HL-60/S4 treated with retinoic acid at 250 ng/mL for 4 days and 3 days (cell line): ENCODE results near the gene GRM2.

Experiments used
- in situ Hi-C: fragments of 300-500 bp; cut with MboI; formaldehyde crosslinking; loops from 2 replicates; pipeline ENCODE4 v1.7.0; 2022; ENCODE audit warnings: low sequenced_read_pairs

The GRM2 gene

GRCh38 chr3:51703761-51704510 is 2.9 kb upstream of the GRM2 start:
- in situ Hi-C loops: no loop called here

- in situ Hi-C loops: no loop called here
Observed at GRCh38 chr3:51704511-51704950, 2.3 kb upstream of the GRM2 start.

GRCh38 chr3:51705276-51706020 is 1.4 kb upstream of the GRM2 start:
- in situ Hi-C loops: no loop called here

- in situ Hi-C loops: no loop called here
Observed at GRCh38 chr3:51706021-51706485, 815 bp upstream of the GRM2 start.

- in situ Hi-C loops: no loop called here
Observed at GRCh38 chr3:51708216-51708845, 1.5 kb downstream of the GRM2 start.

- in situ Hi-C loops: no loop called here
Observed at GRCh38 chr3:51709004-51709420, 2.1 kb downstream of the GRM2 start.

- in situ Hi-C loops: no loop called here
Observed at GRCh38 chr3:51709675-51710074, 2.8 kb downstream of the GRM2 start.

- in situ Hi-C loops: no loop called here
Observed at GRCh38 chr3:51710631-51711351, 3.9 kb downstream of the GRM2 start.

- in situ Hi-C loops: no loop called here
Observed at GRCh38 chr3:51711352-51712037, 4.6 kb downstream of the GRM2 start.

- in situ Hi-C loops: no loop called here
Observed at GRCh38 chr3:51712038-51712420, 5.2 kb downstream of the GRM2 start.

- in situ Hi-C loops: no loop called here
Observed at GRCh38 chr3:51712511-51712931, 5.7 kb downstream of the GRM2 start.

- in situ Hi-C loops: no loop called here
Observed at GRCh38 chr3:51712963-51713362, 6.1 kb downstream of the GRM2 start.

GRCh38 chr3:51715231-51715976 is 8.5 kb downstream of the GRM2 start:
- in situ Hi-C loops: no loop called here

- in situ Hi-C loops: no loop called here
Observed at GRCh38 chr3:51715977-51716294, 9.1 kb downstream of the GRM2 start.

- in situ Hi-C loops: no loop called here
Observed at GRCh38 chr3:51716805-51717204, 9.9 kb downstream of the GRM2 start.

GRCh38 chr3:51717446-51717845 is 10.6 kb downstream of the GRM2 start:
- in situ Hi-C loops: no loop called here

- in situ Hi-C loops: no loop called here
Observed at GRCh38 chr3:51717947-51718346, 11.1 kb downstream of the GRM2 start.

GRCh38 chr3:51718547-51719409 is 11.9 kb downstream of the GRM2 start:
- in situ Hi-C loops: no loop called here

- in situ Hi-C loops: no loop called here
Observed at GRCh38 chr3:51719410-51720025, 12.7 kb downstream of the GRM2 start.
